ENCODE data around the gene RAB33A.

GRCh38 chrX:130190801-130191200, 19.0 kb downstream of the RAB33A start:
- TF ChIP-seq REST (IDR thresholded peaks at IDR 0.05; ENCODE audit: insufficient read depth in 1 of 2, low read depth in 2 of 2, low read length in 2 of 2) (no peak), POLR2AphosphoS5 (IDR thresholded peaks at IDR 0.05; ENCODE audit: low read depth, low read length) (no peak), SIN3A (IDR thresholded peaks at IDR 0.05; ENCODE audit: borderline replicate concordance, insufficient read depth, low read length) (no peak)
